Measurements from ENCODE around the gene DHRS9. TPM values are rescaled to one million over a fixed set of nuclear protein-coding genes. Genes with fewer than 3 reads are reported as not detected.

The DHRS9 gene
- polyA plus RNA-seq, 1 donor (not counting 4 experiments of a cell fraction or from before 2014, with no cell fraction given) = 3.3 TPM

GRCh38 chr2:169093535-169093934, 24.2 kb downstream of the DHRS9 start:
- Histone ChIP-seq H3K9me1 (ENCODE audit: control insufficient read depth, extremely low read depth, insufficient read depth, low read length) (no peaks in the 10 kb centered on the region), H2AFZ (ENCODE audit: control insufficient read depth, low read length) (no peak overlapping the region), H3K27me3 (ENCODE audit: control insufficient read depth, extremely low read depth, insufficient read depth, low read length) (peaks cover 3% of the 10 kb centered on the region), H3K4me3 (ENCODE audit: control insufficient read depth in 2 of 3, extremely low read depth in 1 of 3, insufficient read depth in 2 of 3, low read depth in 1 of 3, low read length in 3 of 3) (no peak overlapping the region), H3K27ac (ENCODE audit: control insufficient read depth, insufficient read depth, low read length) (no peak overlapping the region), H4K20me1 (ENCODE audit: control insufficient read depth, extremely low read depth, insufficient read depth, low read length) (no peaks in the 10 kb centered on the region), H3K4me1 (ENCODE audit: control insufficient read depth, extremely low read depth, insufficient read depth, low read length) (peaks cover 33% of the 10 kb centered on the region), H3K4me2 (ENCODE audit: control insufficient read depth, extremely low read depth, insufficient read depth, low read depth, low read length) (no peak overlapping the region), H3K36me3 (ENCODE audit: control insufficient read depth in 2 of 2, extremely low read depth in 1 of 2, insufficient read depth in 2 of 2, low read length in 2 of 2) (no peaks in the 10 kb centered on the region), H3K9me3 (ENCODE audit: control insufficient read depth, low read depth, low read length) (no peaks in the 10 kb centered on the region), H3K9ac (ENCODE audit: control insufficient read depth, extremely low read depth, insufficient read depth, low read length) (no peak overlapping the region), H3K79me2 (ENCODE audit: control insufficient read depth, insufficient read depth, low read length) (no peaks in the 10 kb centered on the region)
- FAIRE-seq (no peak), DNase-seq (ENCODE audit: low read depth, low spot score) (no peak)
- dilution Hi-C loops (cut with MboI; ENCODE audit: extremely low pct_ligation_motif_present, low sequenced_read_pairs) = no loop called here
- TF ChIP-seq CTCF (optimal IDR thresholded peaks at IDR 0.05 in 1 of 3, IDR thresholded peaks at IDR 0.05 in 1 of 3, conservative IDR thresholded peaks at IDR 0.05 in 1 of 3; ENCODE audit: extremely low read depth in 1 of 3, insufficient read depth in 2 of 3, low read length in 3 of 3) (no peak), EZH2 (IDR thresholded peaks at IDR 0.05; ENCODE audit: low read length) (no peak)

GRCh38 chr2:169094676-169095075, 25.3 kb downstream of the DHRS9 start:
- Histone ChIP-seq H3K4me3 (ENCODE audit: control insufficient read depth in 2 of 3, extremely low read depth in 1 of 3, insufficient read depth in 2 of 3, low read depth in 1 of 3, low read length in 3 of 3) (no peak overlapping the region), H2AFZ (ENCODE audit: control insufficient read depth, low read length) (no peak overlapping the region), H4K20me1 (ENCODE audit: control insufficient read depth, extremely low read depth, insufficient read depth, low read length) (no peaks in the 10 kb centered on the region), H3K36me3 (ENCODE audit: control insufficient read depth in 2 of 2, extremely low read depth in 1 of 2, insufficient read depth in 2 of 2, low read length in 2 of 2) (no peaks in the 10 kb centered on the region), H3K9me1 (ENCODE audit: control insufficient read depth, extremely low read depth, insufficient read depth, low read length) (no peaks in the 10 kb centered on the region), H3K4me1 (ENCODE audit: control insufficient read depth, extremely low read depth, insufficient read depth, low read length) (peaks cover 33% of the 10 kb centered on the region), H3K9ac (ENCODE audit: control insufficient read depth, extremely low read depth, insufficient read depth, low read length) (no peak overlapping the region), H3K27ac (ENCODE audit: control insufficient read depth, insufficient read depth, low read length) (no peak overlapping the region), H3K9me3 (ENCODE audit: control insufficient read depth, low read depth, low read length) (no peaks in the 10 kb centered on the region), H3K27me3 (ENCODE audit: control insufficient read depth, extremely low read depth, insufficient read depth, low read length) (no peaks in the 10 kb centered on the region), H3K4me2 (ENCODE audit: control insufficient read depth, extremely low read depth, insufficient read depth, low read depth, low read length) (no peak overlapping the region), H3K79me2 (ENCODE audit: control insufficient read depth, insufficient read depth, low read length) (no peaks in the 10 kb centered on the region)
- DNase-seq (ENCODE audit: low read depth, low spot score) = no peak
- TF ChIP-seq CTCF (optimal IDR thresholded peaks at IDR 0.05 in 1 of 3, IDR thresholded peaks at IDR 0.05 in 1 of 3, conservative IDR thresholded peaks at IDR 0.05 in 1 of 3; ENCODE audit: extremely low read depth in 1 of 3, insufficient read depth in 2 of 3, low read length in 3 of 3) = no peak
- dilution Hi-C loops (cut with MboI; ENCODE audit: extremely low pct_ligation_motif_present, low sequenced_read_pairs) = no loop called here
- no peak for FAIRE-seq
